GM13977 (cell line): ENCODE results near the gene RAB10.

Source experiments
- DNase-seq: peaks from one replicate; pipeline ENCODE4 v3.0.0; 2012; ENCODE audit warnings: low spot score
- CTCF ChIP-seq: IDR thresholded peaks from 2 replicates; pipeline ENCODE4 v1.5.1; 2012; ENCODE audit warnings: mild to moderate bottlenecking, control low read depth; ENCODE audit not compliant: insufficient read depth; ENCODE audit errors: extremely low read depth, missing control alignments
- in situ Hi-C: fragments of 300-500 bp; cut with MboI; formaldehyde crosslinking; loops from one replicate; pipeline ENCODE4 v1.12.0; 2022; ENCODE audit warnings: low sequenced_read_pairs, low pct_unique_long_range_greater_than_20kb, mixed read lengths, inconsistent platforms; ENCODE audit not compliant: unreplicated experiment

RAB10 gene

GRCh38 chr2:26008095-26008494 is 25.8 kb upstream of the RAB10 start:
- in situ Hi-C loops, result no loop called here
- TF ChIP-seq CTCF, result no peak

GRCh38 chr2:26008851-26009566 is 24.9 kb upstream of the RAB10 start:
- DNase-seq, result no peak
- in situ Hi-C loops, result no loop called here
- TF ChIP-seq CTCF, result no peak

More at GRCh38 chr2:26008095-26008494, 25.8 kb upstream of the RAB10 start:
- no peak for DNase-seq

GRCh38 chr2:26009567-26009963 is 24.3 kb upstream of the RAB10 start:
- TF ChIP-seq CTCF, result no peak
- in situ Hi-C loops, result no loop called here
- no peak for DNase-seq

GRCh38 chr2:26010943-26011342 is 22.9 kb upstream of the RAB10 start:
- no peak for TF ChIP-seq CTCF
- in situ Hi-C loops, result no loop called here
- no peak for DNase-seq

- no peak for DNase-seq
- TF ChIP-seq CTCF, result no peak
- in situ Hi-C loops, result no loop called here
Measured at GRCh38 chr2:26011609-26011989, 22.3 kb upstream of the RAB10 start.

GRCh38 chr2:26011990-26012856 is 21.7 kb upstream of the RAB10 start:
- no peak for DNase-seq
- in situ Hi-C loops, result no loop called here
- no peak for TF ChIP-seq CTCF
